AG04449 (cell line): ENCODE measurements around the gene GPS1.

Experiments
- CTCF ChIA-PET: fragments of 350-600 bp; formaldehyde crosslinking; extraction: SDS; loops from one replicate; lab custom pipeline; 2021; ENCODE audit warnings: antibody characterized with exemption; lab: Yijun Ruan, JAX
- POLR2A ChIA-PET: fragments of 400-600, 350-600 bp; formaldehyde crosslinking; extraction: SDS; loops from one replicate; lab custom pipeline; 2020; ENCODE audit warnings: antibody characterized with exemption, inconsistent platforms; lab: Yijun Ruan, JAX
- DNase-seq: peaks from one replicate; pipeline ENCODE4 v3.0.0-alpha.2; 2010; ENCODE audit warnings: low read depth, low spot score
- H3K4me3 ChIP-seq: 2 replicates; pipeline ENCODE4 v1.5.1; 2011; ENCODE audit warnings: low read depth, mild to moderate bottlenecking, control low read depth, low read length
- CTCF ChIP-seq: IDR thresholded peaks from one replicate; pipeline ENCODE4 v1.5.1; 2011; ENCODE audit warnings: mild to moderate bottlenecking, moderate library complexity, low read length, control low read depth, inconsistent platforms; ENCODE audit not compliant: insufficient read depth; ENCODE audit errors: missing control alignments

Gene GPS1

GRCh38 chr17:82009413-82009812 lies 42.3 kb upstream of the GPS1 start:
- DNase-seq = no peak
- no peak overlapping the region for H3K4me3 ChIP-seq
- no peak for TF ChIP-seq CTCF
- POLR2A ChIA-PET = interaction anchor here (1.5 kb wide), 1 partner anchor 13 kb away, joined by 4 read pairs; no protein-coding TSS in a partner anchor
- CTCF ChIA-PET = interaction anchor here (1.0 to 5.3 kb wide), 4 partner anchors 11 to 50 kb away, joined by 3 to 46 read pairs (median 8); partner anchors contain the start of genes CENPX and LRRC45

GRCh38 chr17:82010575-82011525 lies 40.8 kb upstream of the GPS1 start:
- no peak overlapping the region for H3K4me3 ChIP-seq
- POLR2A ChIA-PET = no interaction called here
- DNase-seq = no peak
- CTCF ChIA-PET = interaction anchor here (3.0 to 5.3 kb wide), 2 partner anchors 10 to 51 kb away, joined by 12 to 46 read pairs; partner anchors contain the start of genes CENPX and LRRC45
- no peak for TF ChIP-seq CTCF

GRCh38 chr17:82011617-82012187 lies 40.0 kb upstream of the GPS1 start:
- ChIA-PET CTCF (interaction anchor here (3.0 to 5.3 kb wide), 2 partner anchors 9 to 52 kb away, joined by 12 to 46 read pairs; partner anchors contain the start of genes CENPX and LRRC45), POLR2A (no interaction called here)
- TF ChIP-seq CTCF = no peak
- DNase-seq = no peak
- H3K4me3 ChIP-seq = no peak overlapping the region

- no peak overlapping the region for H3K4me3 ChIP-seq
- ChIA-PET POLR2A (interaction anchor here (0.7 kb wide), 1 partner anchor 8 kb away, joined by 4 read pairs; no protein-coding TSS in a partner anchor), CTCF (interaction anchor here (1.3 to 5.3 kb wide), 2 partner anchors 8 to 53 kb away, joined by 6 to 46 read pairs; partner anchors contain the start of genes CENPX and LRRC45)
- DNase-seq = no peak
- no peak for TF ChIP-seq CTCF
These were observed 39.4 kb upstream of the GPS1 start for GRCh38 chr17:82012261-82012639.

- TF ChIP-seq CTCF = no peak
- ChIA-PET CTCF (interaction anchor here (0.6 to 5.3 kb wide), 4 partner anchors 8 to 53 kb away, joined by 3 to 46 read pairs (median 4); partner anchors contain the start of genes CENPX and LRRC45), POLR2A (interaction anchor here (0.7 kb wide), 1 partner anchor 9 kb away, joined by 4 read pairs; no protein-coding TSS in a partner anchor)
- no peak for DNase-seq
- H3K4me3 ChIP-seq = no peak overlapping the region
These were observed 38.9 kb upstream of the GPS1 start for GRCh38 chr17:82012640-82013295.
